ENCODE results near the gene BDKRB1.

- no peak for TF ChIP-seq CTCF (IDR thresholded peaks at IDR 0.05 in 8 of 11, conservative IDR thresholded peaks at IDR 0.05 in 3 of 11)
- TF ChIP-seq POLR2A (IDR thresholded peaks at IDR 0.05): no peak
- TF ChIP-seq POLR2AphosphoS5 (IDR thresholded peaks at IDR 0.05): no peak
Measured at GRCh38 chr14:96221841-96222240, 34.2 kb upstream of the BDKRB1 start.
